Measurements from ENCODE around the gene FAM200C. TPM values are rescaled to one million over a fixed set of nuclear protein-coding genes. Genes with fewer than 3 reads are reported as not detected.

FAM200C gene
- polyA plus RNA-seq, 4 donors: 0.27 to 4.9 (median 1.6) TPM

GRCh38 chr5:160349935-160350303 lies 49.9 kb downstream of the FAM200C start:
- H3K27ac ChIP-seq (ENCODE audit: low read depth in 1 of 3, low read length in 2 of 3): no peak overlapping the region
- FAIRE-seq (no peak), DNase-seq (no peak)
- H3K4me3 ChIP-seq (ENCODE audit: low read depth in 1 of 3, low read length in 3 of 3): no peak overlapping the region
- H3K27me3 ChIP-seq (ENCODE audit: control insufficient read depth in 3 of 3, insufficient read depth in 3 of 3, low read length in 3 of 3): no peaks in the 10 kb centered on the region
- H3K9me3 ChIP-seq (ENCODE audit: control insufficient read depth in 2 of 2, insufficient read depth in 1 of 2, low read depth in 1 of 2, low read length in 1 of 2): no peaks in the 10 kb centered on the region
- 69 to 74% (median 69%) methylated on average over 4 of the region's 4 CpGs for WGBS, 3 donors
- peaks cover 0 to 12% (median 0%) of the 10 kb centered on the region in 3 donors for H3K4me1 ChIP-seq (ENCODE audit: control insufficient read depth in 3 of 3, insufficient read depth in 2 of 3, low read depth in 1 of 3, low read length in 2 of 3)
- peaks cover 0 to 6% (median 0%) of the 10 kb centered on the region in 3 donors for H3K36me3 ChIP-seq (ENCODE audit: control insufficient read depth in 3 of 3, insufficient read depth in 2 of 3, low read depth in 1 of 3, low read length in 3 of 3)

GRCh38 chr5:160349249-160349934 lies 50.5 kb downstream of the FAM200C start:
- Histone ChIP-seq H3K36me3 (ENCODE audit: control insufficient read depth in 3 of 3, insufficient read depth in 2 of 3, low read depth in 1 of 3, low read length in 3 of 3) (peaks cover 0 to 3% (median 0%) of the 10 kb centered on the region in 3 donors), H3K4me1 (ENCODE audit: control insufficient read depth in 3 of 3, insufficient read depth in 2 of 3, low read depth in 1 of 3, low read length in 2 of 3) (peaks cover 0 to 13% (median 0%) of the 10 kb centered on the region in 3 donors), H3K27ac (ENCODE audit: low read depth in 1 of 3, low read length in 2 of 3) (no peak overlapping the region), H3K4me3 (ENCODE audit: low read depth in 1 of 3, low read length in 3 of 3) (no peak overlapping the region), H3K27me3 (ENCODE audit: control insufficient read depth in 3 of 3, insufficient read depth in 3 of 3, low read length in 3 of 3) (no peaks in the 10 kb centered on the region), H3K9me3 (ENCODE audit: control insufficient read depth in 2 of 2, insufficient read depth in 1 of 2, low read depth in 1 of 2, low read length in 1 of 2) (no peaks in the 10 kb centered on the region)
- FAIRE-seq: no peak
- no peak for DNase-seq
- WGBS, 3 donors: 93 to 95% (median 93%) methylated on average over 27 of the region's 27 CpGs

- WGBS, 3 donors: 65 to 79% (median 68%) methylated on average over 11 of the region's 11 CpGs
- Histone ChIP-seq H3K36me3 (ENCODE audit: control insufficient read depth in 3 of 3, insufficient read depth in 2 of 3, low read depth in 1 of 3, low read length in 3 of 3) (no peaks in the 10 kb centered on the region), H3K9me3 (ENCODE audit: control insufficient read depth in 2 of 2, insufficient read depth in 1 of 2, low read depth in 1 of 2, low read length in 1 of 2) (no peaks in the 10 kb centered on the region), H3K27ac (ENCODE audit: low read depth in 1 of 3, low read length in 2 of 3) (no peak overlapping the region), H3K4me3 (ENCODE audit: low read depth in 1 of 3, low read length in 3 of 3) (no peak overlapping the region), H3K4me1 (ENCODE audit: control insufficient read depth in 3 of 3, insufficient read depth in 2 of 3, low read depth in 1 of 3, low read length in 2 of 3) (peaks cover 0 to 13% (median 0%) of the 10 kb centered on the region in 3 donors), H3K27me3 (ENCODE audit: control insufficient read depth in 3 of 3, insufficient read depth in 3 of 3, low read length in 3 of 3) (no peaks in the 10 kb centered on the region)
- FAIRE-seq (no peak), DNase-seq (peak in 1 of 2 donors; percentile 18)
These were observed 51.8 kb downstream of the FAM200C start for GRCh38 chr5:160348080-160348479.

GRCh38 chr5:160347448-160347847 lies 52.4 kb downstream of the FAM200C start:
- Histone ChIP-seq H3K4me3 (ENCODE audit: low read depth in 1 of 3, low read length in 3 of 3) (no peak overlapping the region), H3K27me3 (ENCODE audit: control insufficient read depth in 3 of 3, insufficient read depth in 3 of 3, low read length in 3 of 3) (no peaks in the 10 kb centered on the region), H3K4me1 (ENCODE audit: control insufficient read depth in 3 of 3, insufficient read depth in 2 of 3, low read depth in 1 of 3, low read length in 2 of 3) (peaks cover 0 to 13% (median 0%) of the 10 kb centered on the region in 3 donors), H3K27ac (ENCODE audit: low read depth in 1 of 3, low read length in 2 of 3) (no peak overlapping the region), H3K36me3 (ENCODE audit: control insufficient read depth in 3 of 3, insufficient read depth in 2 of 3, low read depth in 1 of 3, low read length in 3 of 3) (no peaks in the 10 kb centered on the region), H3K9me3 (ENCODE audit: control insufficient read depth in 2 of 2, insufficient read depth in 1 of 2, low read depth in 1 of 2, low read length in 1 of 2) (no peaks in the 10 kb centered on the region)
- 63 to 72% (median 71%) methylated on average over 6 of the region's 6 CpGs for WGBS, 3 donors
- no peak for FAIRE-seq
- DNase-seq: no peak

Other genes with a start within 250 kb of the FAM200C start
- gene FABP6, start 170.5 kb downstream of the FAM200C start, polyA plus RNA-seq: 100 to 1,000 TPM in 1 of 4 donors, 1 to 10 TPM in 1, not detected in 2; 1.5 to 201 TPM
- gene CCNJL, start 87.5 kb downstream of the FAM200C start, polyA plus RNA-seq: 10 to 100 TPM in 1 of 4 donors, 1 to 10 TPM in 1, under 1 TPM in 2; 0.22 to 19.6 (median 1.5) TPM
- 1 to 10 TPM in 2 of 4 donors, under 1 TPM in 1, not detected in 1; 0.27 to 1.7 (median 1.3) TPM for gene C1QTNF2, start 29.4 kb downstream of the FAM200C start, polyA plus RNA-seq
- 10 to 100 TPM; 19.9 to 44.0 (median 37.3) TPM for gene SLU7, start 19.0 kb upstream of the FAM200C start, polyA plus RNA-seq
- gene PTTG1, start 21.8 kb upstream of the FAM200C start, polyA plus RNA-seq: 10 to 100 TPM in 3 of 4 donors, 1 to 10 TPM in 1; 8.4 to 98.9 (median 23.1) TPM